HG03280 (cell line): Measurements from ENCODE around the gene CBX2.

Experiments
- ATAC-seq: cut with Tn5 transposase; IDR thresholded peaks from one replicate; pipeline ENCODE4 v1.9.1; 2021; ENCODE audit warnings: mild to moderate bottlenecking, moderate library complexity; ENCODE audit not compliant: unreplicated experiment

CBX2 gene

DNA sequence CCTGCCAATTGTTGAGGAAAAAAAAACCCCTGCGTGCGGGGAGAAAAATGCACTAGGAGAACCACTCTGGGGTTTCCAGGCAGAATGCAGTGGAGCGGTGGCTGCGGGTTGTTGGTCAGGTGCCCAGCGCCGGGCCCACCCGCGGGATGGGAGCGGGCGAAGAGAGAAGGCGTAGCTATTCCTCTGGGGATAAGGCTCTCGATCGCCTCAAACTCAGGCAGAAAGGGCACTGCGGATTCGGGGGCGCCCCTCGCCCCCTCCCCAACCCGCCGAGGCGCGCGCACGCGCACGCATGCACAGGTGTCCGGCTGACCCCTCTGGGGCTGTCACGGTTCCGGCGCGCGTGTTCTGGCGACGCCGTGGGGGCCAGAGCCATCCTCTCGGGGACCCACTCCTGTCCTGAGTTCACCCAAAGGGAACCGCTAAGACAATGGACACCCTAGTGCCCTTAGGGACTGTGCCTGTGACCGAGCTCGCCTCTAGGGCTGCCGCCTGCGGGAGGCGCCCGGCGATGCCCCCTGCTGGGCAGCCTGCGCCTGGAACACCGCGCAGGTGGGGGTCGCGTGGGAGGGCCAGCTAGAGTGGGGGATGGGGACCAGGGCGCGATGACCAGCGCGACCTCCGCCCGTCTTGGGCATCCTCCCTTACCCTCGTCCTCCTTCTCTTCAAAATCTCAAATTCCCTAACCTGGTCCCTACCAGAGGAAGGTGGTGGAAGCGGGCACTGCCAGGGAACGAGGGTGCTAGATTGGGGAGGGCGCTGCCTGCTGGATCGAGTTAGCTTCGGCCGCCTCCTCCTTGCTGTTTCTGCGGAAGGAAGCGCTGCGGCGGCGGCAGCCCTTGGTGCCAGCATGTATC, 33.3 kb downstream of the CBX2 start:
- ATAC-seq = no peak

DNA sequence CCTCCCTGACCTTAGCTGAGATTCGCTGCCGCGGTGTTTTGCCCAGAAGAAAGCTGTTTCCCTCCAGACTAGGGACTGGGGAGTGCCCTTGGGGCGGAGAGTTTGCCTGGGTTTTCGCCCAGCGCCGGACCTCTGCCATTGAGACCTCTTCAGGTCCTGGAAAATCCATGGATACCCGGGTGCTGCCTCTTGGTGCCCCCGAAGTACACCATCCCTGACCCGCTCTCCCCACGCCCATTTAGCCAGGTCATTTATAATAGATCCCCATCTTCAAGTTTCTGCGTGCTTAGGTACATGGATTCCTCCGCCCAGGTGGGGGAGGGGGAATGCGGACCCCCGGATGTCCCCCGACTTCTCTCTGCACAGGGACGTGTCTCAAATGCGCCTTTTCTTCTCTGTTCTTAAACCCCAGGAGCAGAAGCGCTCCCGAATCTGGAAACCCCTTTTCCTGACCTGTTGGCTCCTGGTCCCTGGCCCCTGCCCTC, 34.0 kb downstream of the CBX2 start:
- ATAC-seq = no peak

DNA sequence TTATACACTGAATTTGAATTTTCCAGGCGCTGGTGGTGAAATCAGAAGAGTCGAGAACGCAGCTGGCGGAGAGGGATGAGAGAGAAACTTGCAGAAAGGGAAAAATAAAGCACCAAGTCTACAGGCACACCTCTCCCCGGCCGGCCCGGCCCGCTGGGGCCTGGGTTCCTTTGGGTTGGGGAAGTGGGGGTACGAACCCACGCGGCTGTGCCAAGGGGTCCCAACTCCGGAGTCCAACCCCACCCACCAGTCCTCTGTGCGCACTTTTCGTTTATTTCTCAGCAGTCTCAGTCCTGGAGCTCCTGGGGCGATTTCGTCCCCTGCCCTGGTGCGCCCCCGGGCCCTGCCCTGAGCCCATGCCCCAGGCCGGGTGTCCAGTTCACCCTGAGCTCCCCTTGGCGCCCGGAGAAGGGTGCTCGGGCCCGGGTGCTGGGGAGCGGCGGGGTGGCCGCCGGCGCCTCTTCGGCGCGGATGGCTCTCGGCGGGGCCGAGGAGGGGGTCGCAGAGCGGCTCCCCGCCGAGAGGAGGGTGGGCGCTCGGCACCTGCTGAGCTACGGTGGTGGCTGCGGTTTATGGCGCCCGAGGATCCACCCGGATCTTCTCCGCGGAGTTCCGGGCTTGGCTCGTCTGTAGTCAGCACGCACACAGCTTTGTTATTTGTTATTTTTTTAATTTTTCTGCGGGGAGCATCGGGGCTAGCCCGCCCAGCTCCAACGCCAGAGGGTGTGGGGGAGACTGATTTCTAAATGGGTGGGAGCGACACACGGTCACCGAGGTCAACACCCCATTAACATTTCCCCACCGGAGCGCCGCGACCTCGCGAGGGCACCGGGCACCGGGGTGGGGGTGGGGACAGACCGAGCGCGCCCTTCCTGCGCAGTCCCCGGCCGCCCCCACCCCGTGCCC, 34.7 kb downstream of the CBX2 start:
- no peak for ATAC-seq

DNA sequence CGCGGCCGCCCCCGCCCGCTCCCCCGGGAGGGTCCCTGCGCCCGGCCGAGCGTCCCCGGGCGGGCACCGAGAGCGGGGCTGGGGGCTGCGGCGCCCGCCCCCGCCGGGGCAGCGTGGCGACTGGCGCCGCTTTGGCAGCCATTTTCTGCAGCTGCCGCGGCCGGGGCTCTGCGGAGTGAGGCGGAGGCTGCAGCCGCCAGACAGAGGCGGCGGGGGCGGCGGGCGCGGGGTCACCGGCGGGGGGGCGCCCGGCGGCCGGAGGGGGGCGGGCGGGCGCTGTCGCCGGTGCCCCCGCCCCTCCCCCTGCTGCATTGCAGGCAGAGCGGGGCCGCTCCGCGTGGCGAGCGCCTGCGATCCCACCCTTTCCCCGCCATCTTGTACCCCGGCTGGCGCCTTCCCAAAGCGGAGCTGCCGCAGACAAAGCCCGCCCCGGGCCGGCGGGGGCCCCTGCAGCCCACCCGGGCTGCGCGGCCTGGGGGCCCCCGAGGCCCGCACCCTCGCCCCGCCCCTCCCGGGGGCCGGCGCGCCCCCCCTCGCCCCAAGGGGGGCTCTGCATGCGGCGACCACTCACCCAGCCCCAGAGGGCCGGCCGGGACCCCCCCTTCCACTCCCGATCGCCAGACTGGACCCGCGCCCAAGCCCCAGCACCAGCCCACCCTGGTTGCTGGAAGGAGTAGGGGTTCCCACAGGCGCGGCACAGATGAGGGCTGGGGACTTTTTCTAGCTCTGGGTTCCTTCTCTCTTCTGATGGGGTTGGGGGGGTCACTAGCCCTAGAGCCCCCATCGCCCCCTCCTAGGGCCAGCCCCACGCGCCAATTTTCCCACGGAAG, 35.6 kb downstream of the CBX2 start:
- ATAC-seq = no peak

DNA sequence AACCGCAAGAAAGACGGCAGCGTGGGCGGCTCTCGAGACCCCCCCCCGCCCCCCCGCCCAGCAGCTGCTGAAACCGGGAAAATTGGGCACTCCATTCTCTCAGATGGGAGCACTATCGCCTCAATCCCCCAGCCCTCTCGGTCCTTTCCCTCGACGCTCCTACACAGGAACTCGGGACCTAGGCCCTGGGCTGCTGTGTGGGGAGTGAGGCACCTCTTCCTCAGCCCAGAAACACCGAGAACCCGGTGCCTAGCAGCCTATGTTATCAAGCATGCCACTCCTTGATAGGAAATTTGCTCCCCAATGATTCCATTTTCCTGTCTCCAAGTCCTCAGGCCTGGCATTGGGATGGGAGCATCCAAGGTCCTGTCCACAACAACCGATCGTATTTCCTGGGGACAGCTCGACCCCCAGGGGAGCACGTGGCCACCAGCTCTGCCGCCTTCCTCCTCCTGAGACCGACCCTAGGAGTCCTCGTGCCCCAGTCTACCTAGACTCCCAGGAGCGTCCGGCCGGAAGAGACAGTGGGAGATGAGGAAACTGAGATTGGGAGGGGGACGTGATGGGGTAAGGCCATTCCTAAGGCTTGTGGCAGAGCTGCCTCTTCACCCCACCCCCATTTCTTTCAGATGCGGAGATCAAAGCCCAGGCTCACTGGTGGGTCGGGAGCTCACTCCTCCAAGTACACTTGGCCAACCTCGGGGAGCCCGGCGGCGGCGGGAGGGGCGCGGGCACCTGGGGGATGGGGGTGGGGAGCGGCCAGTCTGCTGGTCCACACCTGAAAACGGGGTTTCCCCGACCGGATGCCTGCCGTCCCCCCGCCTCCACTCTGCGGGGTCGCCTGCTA, 36.4 kb downstream of the CBX2 start:
- no peak for ATAC-seq

DNA sequence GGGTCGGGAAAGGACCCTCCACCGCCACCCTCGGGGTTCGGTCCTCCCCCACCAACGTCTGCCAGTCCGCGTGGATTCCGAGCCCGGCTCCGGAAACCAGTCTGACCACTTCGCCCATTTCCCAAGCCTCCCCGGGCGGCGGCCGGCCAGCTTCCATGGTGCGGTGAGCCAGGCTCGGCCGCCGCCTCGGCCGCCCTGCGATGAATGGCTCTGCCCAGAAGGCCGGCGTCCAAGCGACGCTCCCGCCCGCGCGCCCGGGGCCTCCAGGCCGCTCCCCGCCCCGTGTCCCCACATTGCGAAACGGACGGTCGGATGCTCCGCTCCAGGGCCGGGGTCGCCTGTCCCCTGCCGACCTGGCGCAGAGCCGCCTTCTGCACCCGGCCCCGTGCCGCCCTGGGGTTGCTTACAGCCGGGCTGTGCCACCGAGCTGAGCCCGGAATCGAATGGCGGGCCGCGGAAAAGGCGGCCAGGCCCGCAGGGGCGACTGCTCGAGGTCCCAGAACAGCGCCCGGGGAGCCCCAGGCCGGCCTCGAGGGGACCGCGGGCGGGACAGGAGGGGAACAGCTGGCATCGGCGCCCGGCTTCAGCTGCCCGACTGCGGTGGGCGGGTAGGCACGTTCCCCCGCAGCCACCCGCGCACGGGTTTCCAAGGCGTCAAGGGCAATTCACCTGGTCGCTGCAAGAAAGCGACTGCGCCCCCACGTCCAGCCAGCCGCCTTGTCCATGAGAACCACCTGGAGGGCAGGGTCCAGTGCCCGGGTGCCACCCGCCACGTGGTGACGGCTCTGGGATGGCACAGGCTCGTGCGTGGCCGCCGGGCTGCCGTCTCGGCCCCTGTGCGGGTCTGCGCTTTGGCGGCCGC, 37.3 kb downstream of the CBX2 start:
- no peak for ATAC-seq

DNA sequence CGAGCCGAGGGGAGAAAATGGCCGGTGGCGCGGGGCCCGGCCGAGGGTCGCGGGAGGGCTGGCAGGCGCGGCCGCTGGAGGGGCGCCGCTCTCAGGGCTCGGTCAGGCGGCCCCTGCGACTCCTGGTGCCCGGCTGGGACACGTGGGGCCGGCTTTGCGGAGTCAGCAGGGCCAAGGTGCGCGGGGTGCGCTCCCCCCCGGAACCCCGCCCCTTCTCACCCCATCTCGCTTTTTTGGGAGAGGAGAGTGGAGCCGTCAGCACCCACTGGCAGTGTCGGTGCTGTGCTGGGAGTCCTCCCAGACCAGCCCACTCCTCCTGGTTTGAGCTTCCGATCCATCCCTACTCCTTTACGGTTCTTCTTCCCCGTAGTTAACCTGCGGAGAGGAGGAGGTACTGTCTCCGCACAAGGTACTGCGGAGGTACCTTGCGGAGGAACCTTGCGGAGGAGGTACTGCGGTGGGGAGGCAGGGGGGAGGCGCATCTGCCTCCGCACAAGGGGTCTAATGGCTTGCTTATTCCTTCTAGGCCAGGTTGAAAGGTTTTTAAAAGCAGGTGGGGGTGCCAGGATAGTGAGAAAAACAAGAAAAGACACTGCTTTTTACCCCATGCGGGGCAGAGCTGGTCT, 38.0 kb downstream of the CBX2 start:
- ATAC-seq = no peak

DNA sequence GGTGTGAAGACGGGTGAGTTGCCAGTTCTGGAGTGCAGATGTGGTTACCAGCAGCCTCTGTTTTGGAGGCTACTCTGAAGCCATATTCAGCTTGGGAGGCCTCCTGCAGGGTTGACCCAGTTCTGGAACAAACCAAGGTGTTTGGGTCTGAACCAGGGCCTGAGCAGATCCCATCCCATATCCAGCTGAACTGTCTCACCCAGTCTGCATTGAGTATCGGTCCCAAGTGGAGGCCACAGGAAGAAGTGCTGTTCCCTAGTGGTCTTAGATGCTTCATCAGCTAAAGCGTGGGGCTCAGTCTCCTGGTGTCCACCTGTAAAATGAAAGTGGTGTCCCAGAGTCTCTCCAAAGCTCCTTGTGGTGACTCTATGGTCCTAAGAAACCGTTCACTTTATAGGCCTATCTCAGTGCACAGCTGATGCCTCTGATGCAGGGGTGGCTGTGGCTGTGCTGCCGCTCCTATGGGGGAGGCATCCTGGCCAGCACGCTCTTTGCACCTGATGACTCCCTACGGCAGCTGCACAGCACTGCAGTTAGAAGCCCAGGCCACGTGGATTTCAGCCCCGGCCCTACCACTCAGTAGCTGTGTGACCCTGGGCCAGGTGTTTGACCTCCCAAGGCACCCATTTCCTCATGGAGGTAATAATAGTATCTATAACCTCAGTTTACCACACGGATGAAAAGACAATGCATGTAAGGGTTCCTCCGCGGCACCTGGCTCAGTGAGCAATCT, 40.2 kb downstream of the CBX2 start:
- ATAC-seq = no peak

DNA sequence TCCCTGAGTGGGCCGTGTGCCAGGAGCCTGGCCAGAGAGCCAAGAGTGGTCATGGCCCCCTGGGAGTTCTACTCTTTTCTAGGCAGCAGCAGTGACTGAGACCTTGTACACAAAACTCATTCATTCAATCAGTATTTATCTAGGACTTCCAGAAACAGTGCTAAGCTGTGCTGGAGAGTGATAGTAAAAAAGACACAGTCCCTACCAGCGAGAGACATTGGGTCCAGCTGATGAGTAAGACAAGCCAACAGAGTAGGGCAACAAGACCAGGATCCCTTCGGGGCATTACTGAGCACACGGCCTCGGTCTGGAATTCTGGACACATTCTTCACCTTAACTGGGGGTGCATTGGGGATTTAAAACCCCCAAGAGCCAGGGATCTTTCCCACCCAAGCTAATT, 41.1 kb downstream of the CBX2 start:
- no peak for ATAC-seq

DNA sequence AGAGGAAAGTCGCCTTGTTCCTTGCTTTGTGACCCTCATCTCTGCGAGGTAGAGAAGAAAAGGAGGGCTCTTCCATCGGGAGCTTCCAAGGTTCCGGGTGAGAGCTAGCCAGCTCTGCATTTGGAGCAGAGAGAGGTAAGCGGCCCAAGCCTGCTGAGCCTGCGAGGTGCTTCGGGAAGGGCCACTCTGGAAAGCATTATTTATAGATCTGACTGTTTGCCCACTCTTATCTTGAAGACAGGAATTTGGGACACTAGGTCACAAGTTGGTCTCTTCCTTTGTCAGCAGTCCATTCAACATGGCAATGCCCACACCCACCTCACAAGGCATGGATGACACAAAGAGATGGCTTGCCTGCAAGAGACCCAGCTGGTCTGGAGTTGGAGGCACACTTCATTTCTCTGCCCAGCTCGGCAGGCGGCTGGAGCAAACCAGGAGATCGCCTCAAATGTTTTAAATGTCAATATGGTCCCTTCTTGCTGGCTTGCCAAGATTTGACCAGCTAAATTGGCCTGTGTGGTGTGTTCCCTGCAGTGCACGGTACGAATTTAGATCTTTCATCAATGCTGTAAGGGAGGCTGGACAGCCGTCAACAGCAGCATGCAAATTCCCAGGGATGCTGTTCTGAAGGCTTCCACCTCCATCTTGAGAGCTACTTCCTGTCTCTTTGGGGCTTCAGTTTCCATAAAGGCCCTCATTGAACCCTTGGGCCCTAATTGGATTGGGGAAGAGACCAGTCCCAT, 41.8 kb downstream of the CBX2 start:
- ATAC-seq = no peak

DNA sequence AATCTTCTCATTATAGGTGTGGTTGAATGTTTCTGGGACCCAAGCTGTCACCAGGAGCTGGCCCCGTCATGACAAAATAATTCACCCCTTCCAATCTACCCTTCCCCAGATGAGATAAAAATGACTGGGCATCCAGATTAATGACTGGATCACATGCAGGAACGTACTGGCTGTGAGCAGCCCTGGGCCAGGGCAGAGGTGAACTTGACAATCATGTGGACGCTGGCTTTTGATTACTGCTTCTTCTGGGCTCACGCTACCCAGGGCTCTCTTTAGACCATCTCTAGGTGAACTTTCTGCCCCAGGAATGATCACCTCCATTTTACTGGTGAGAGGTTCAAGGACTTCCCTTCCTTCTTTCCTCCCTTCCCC, 43.0 kb downstream of the CBX2 start:
- no peak for ATAC-seq

DNA sequence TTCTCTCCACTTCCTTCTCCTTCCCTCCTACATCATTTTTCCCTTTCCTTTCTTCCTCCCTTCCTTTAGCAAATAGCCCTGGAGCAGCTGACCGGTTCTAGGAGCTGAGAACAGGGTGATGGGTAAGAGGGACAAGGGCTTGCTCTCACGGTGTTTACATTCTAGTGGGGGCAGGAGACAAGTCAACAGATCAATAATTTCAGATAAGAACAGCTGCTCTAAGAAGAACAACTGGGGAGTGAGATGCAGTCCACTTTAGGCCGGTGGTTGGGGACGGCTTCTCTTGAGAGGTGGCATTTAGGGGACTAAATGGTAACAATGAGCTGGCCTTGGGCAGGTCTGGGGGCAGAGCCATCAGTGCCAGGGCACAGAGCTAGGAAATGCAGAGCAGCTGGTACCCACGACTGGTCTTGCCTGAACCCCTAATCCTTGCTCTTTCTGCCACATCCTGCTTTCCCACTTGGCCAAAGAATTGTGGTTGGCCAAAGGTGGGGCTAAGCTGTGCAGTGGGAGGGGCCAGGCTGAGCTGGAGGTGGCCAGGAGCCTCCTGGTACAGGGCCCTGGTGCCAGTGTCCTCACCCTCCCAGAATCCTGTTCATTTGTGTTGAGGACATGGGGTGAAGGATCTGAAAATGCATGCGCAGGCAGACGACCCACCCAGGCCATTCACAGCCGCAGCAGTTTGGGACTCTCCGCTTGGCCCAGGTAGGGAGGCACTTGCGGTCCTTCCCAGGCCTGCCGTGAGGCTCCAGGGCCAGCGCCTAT, 43.6 kb downstream of the CBX2 start:
- no peak for ATAC-seq

DNA sequence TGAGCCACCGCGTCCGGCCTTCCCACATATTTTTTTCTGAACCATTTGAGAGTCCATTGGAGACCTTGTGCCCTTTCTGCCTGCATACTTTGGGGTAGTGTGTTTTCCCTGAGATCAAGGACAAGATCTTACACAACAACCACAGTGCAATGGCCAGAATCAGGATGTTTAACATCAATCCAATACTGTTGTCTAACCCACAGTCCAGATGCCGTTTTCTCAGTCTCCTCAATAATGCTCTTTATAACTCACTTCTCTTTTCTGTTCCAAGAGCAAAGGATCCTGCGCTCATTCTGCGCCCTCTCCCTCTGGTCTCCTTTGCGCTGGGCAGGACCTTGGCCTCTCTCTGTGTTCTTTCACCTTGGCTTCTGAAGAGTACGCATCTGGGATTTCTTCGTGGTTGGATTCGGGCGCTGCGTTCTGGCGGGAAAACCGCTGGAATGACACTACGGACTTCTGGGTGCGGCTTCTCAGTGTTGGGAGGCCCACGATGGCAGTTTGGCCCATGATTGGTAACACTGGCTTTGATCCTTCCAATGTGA, 44.7 kb downstream of the CBX2 start:
- no peak for ATAC-seq

DNA sequence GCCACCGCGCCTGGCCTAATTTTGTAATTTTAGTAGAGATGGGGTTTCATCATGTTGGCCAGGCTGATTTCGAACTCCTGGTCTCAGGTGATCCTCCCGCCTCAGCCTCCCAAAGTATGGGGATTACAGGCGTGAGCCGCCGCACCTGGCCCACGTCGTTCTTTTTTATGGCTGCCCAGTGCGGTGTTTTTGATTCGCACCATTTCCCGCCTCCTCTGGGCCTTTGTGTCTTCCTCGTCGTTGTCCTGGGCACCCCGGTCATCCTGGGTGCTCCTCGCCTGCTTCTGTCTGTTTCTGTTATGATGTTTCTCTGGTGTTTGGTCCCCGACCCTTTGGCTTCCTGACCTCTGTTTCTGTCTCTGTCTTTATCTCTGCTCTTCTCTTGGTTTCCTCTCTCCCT, 46.3 kb downstream of the CBX2 start:
- ATAC-seq = no peak

DNA sequence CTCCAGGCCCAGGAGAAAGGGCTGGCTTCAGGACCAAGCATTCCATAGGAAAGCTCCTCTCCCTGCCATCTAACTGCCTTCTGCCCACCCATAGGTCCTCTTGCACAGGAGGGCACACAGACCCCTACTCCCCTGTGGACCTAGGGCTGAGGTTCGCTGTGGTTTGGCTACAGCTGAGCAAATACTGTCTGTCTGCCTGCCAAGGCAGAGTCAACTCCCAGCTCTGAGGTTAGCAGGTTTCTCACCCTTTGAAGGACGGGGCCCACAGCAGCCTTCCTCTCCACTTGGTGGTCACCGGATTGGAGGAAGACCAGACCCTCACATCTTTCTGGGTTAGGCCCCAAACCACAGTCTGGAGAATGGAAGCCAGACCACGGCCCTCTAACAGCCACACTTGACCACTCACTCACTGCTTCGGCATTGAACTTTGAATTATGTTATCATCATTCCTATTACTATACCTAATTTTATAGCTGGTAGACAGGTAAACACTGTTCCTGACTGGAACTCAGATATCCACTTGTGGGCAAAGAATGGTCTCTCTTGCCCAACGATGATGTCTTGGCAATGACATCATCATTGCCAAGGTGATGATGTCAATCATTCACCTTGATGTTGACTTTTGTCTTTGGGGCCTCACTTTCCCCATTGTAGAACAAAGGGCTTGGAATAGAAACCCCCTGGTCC, 47.1 kb downstream of the CBX2 start:
- ATAC-seq = no peak

DNA sequence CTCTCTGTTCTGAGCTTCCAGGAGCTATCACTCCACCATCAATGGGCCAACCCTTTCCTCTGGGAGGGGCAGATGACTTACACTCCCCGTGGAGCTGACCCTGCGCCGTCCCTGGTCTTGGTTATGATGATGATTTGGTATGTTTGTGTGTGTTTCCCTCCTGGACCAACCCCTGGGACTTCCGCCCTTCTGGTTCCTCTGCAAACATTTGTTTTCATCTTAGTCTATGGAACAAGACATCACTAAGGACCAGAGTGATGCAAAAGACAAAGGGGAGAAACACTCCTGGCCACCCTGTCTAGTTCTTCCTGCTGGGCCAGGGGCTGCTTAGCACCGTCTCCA, 47.6 kb downstream of the CBX2 start:
- ATAC-seq = no peak
